ENCODE results near the gene FBXO9. TPM values are rescaled to one million over a fixed set of nuclear protein-coding genes. Genes with fewer than 3 reads are reported as not detected.

The FBXO9 gene
- total and polyA plus RNA-seq, 10 of the 15 experiments (the other 5 are each of a cell fraction or from before 2014, with no cell fraction given), result 9.9 to 68.9 (median 31.3) TPM

DNA sequence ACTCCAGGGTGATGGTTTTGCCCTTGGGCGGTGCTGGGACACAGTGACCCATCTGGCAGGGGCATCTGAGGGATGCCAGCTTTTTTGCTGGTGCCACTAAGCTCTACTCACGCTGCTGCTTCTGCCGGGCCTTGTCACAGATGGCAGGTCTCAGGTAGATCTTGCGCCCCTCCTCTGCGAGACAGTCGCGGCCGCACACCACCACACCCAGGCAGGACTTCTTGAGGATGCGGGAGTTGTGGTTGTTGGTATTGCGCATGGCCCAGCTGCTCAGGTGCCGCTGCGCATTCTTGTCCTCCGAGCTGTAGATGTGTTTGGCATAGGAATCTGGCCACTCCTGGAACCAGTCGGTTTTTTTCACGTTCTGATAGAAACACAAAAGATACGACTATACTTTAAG is 68.8 kb downstream of the FBXO9 start:
- H3K4me1 ChIP-seq (ENCODE audit: control insufficient read depth, insufficient read depth, low read length), result no peaks in the 10 kb centered on the region
- RAD21 ChIA-PET (ENCODE audit: unreplicated experiment), result no interaction called here
- POLR2A ChIA-PET, result no interaction called here
- intact Hi-C loops (cut with micrococcal nuclease; ENCODE audit: unreplicated experiment) (no loop called here), in situ Hi-C loops (cut with MboI) (no loop called here)
- no TSS peak for BruUV-seq (replicated peaks)
- CTCF ChIA-PET, result no interaction called here
- FAIRE-seq (no peak), DNase-seq (ENCODE audit: low read depth, low spot score) (no peak), ATAC-seq (no peak)
- H3K79me2 ChIP-seq (ENCODE audit: control insufficient read depth, insufficient read depth, low read length), result no peaks in the 10 kb centered on the region
- no peak overlapping the region for H3K9ac ChIP-seq (ENCODE audit: control insufficient read depth, insufficient read depth, low read length)
- H3K27me3 ChIP-seq (replicated peaks in 1 of 2; ENCODE audit: control insufficient read depth in 2 of 2, insufficient read depth in 2 of 2, low read length in 1 of 2), result no peaks in the 10 kb centered on the region
- H4K20me1 ChIP-seq (ENCODE audit: control insufficient read depth, insufficient read depth), result no peaks in the 10 kb centered on the region; the same call in 1 of the 2 replicates
- no peak overlapping the region for H3K27ac ChIP-seq (ENCODE audit: control insufficient read depth, insufficient read depth)
- H3K36me3 ChIP-seq (ENCODE audit: control insufficient read depth in 2 of 2, insufficient read depth in 2 of 2, low read length in 1 of 2), result no peaks in the 10 kb centered on the region
- no peak overlapping the region for H3K4me2 ChIP-seq (ENCODE audit: control insufficient read depth, insufficient read depth)
- no peak overlapping the region for H2AFZ ChIP-seq (ENCODE audit: control insufficient read depth, low read depth, low read length)
- no peaks in the 10 kb centered on the region for H3K9me3 ChIP-seq (replicated peaks; ENCODE audit: control insufficient read depth, insufficient read depth, low read length)
- no peak for TF ChIP-seq NRF1 (conservative IDR thresholded peaks at IDR 0.05; ENCODE audit: low read depth, low read length)
- no peak for TF ChIP-seq SMAD1 (IDR thresholded peaks at IDR 0.05; ENCODE audit: low read depth, partially characterized antibody)
- TF ChIP-seq CBX3 (IDR thresholded peaks at IDR 0.05; ENCODE audit: borderline replicate concordance, low read depth), result no peak
- TF ChIP-seq KLF5 (IDR thresholded peaks at IDR 0.05; ENCODE audit: partially characterized antibody), result no peak
- no peak for TF ChIP-seq BHLHE40 (IDR thresholded peaks at IDR 0.05; ENCODE audit: borderline replicate concordance in 1 of 2, low read depth in 2 of 2, low read length in 1 of 2)
- TF ChIP-seq FOXK2 (IDR thresholded peaks at IDR 0.05), result no peak
- TF ChIP-seq ZNF622 (IDR thresholded peaks at IDR 0.05), result no peak
- no peak for TF ChIP-seq TCF3 (IDR thresholded peaks at IDR 0.05; ENCODE audit: borderline replicate concordance, insufficient read depth, low read depth, low read length)
- SMC1A ChIA-PET (ENCODE audit: uncharacterized antibody, unreplicated experiment), result no interaction called here
- WGBS (ENCODE audit: insufficient coverage, insufficient replicate concordance, low lambda C conversion rate, missing lambda C conversion rate), result 65% methylated on average over 16 of the region's 16 CpGs
- H3K4me3 ChIP-seq, result no peak overlapping the region

DNA sequence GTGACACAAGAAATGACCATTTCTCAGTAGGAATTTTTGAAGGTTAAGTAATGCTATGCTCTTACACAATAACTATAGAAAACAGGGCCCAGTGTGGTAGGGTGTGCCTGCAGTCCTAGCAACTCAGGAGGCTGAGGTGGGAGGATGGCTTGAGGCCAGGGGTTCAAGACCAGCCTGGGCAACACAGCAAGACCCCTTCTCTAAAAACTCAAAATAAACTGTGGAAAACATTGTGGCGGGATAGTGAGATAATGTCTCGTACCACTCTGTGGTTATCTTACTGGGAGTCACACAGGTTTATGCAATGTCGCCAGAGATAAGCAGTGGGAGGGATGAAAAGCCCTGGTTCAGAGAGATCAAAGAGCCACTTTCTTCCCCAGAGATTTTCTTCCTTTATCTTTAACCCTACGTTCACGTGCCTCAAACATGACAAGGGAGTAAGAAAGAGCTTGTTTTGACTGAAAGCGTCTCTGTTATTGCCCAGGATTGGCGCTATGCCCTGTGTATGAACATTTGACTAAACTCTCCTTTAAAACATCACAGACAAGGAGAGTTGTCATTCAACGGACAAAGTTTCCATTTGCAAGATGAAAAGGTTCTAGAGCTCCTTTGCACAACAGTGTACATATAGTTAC is 69.5 kb downstream of the FBXO9 start:
- Histone ChIP-seq H3K4me2 (ENCODE audit: control insufficient read depth, insufficient read depth) (no peak overlapping the region), H3K27ac (ENCODE audit: control insufficient read depth, insufficient read depth) (no peak overlapping the region), H3K79me2 (ENCODE audit: control insufficient read depth, insufficient read depth, low read length) (no peaks in the 10 kb centered on the region), H3K9ac (ENCODE audit: control insufficient read depth, insufficient read depth, low read length) (no peak overlapping the region), H3K9me3 (replicated peaks; ENCODE audit: control insufficient read depth, insufficient read depth, low read length) (no peaks in the 10 kb centered on the region), H3K4me1 (ENCODE audit: control insufficient read depth, insufficient read depth, low read length) (no peaks in the 10 kb centered on the region), H2AFZ (ENCODE audit: control insufficient read depth, low read depth, low read length) (no peak overlapping the region), H3K36me3 (ENCODE audit: control insufficient read depth in 2 of 2, insufficient read depth in 2 of 2, low read length in 1 of 2) (no peaks in the 10 kb centered on the region), H3K27me3 (replicated peaks in 1 of 2; ENCODE audit: control insufficient read depth in 2 of 2, insufficient read depth in 2 of 2, low read length in 1 of 2) (no peaks in the 10 kb centered on the region), H4K20me1 (ENCODE audit: control insufficient read depth, insufficient read depth) (no peaks in the 10 kb centered on the region; the same call in 1 of the 2 replicates), H3K4me3 (no peak overlapping the region)
- POLR2A ChIA-PET, result no interaction called here
- SMC1A ChIA-PET (ENCODE audit: uncharacterized antibody, unreplicated experiment), result no interaction called here
- intact Hi-C loops (cut with micrococcal nuclease; ENCODE audit: unreplicated experiment), result no loop called here
- BruUV-seq (replicated peaks), result no TSS peak
- ATAC-seq, result no peak
- no peak for FAIRE-seq
- no peak for DNase-seq (ENCODE audit: low read depth, low spot score)
- CTCF ChIA-PET, result no interaction called here
- WGBS (ENCODE audit: insufficient coverage, insufficient replicate concordance, low lambda C conversion rate, missing lambda C conversion rate), result 58% methylated on average over 8 of the region's 8 CpGs
- RAD21 ChIA-PET (ENCODE audit: unreplicated experiment), result no interaction called here
- in situ Hi-C loops (cut with MboI), result no loop called here
- TF ChIP-seq FOS (IDR thresholded peaks at IDR 0.05; ENCODE audit: borderline replicate concordance, extremely low read depth, insufficient read length) (no peak), SMARCA5 (IDR thresholded peaks at IDR 0.05) (no peak), MYC (IDR thresholded peaks at IDR 0.05; ENCODE audit: insufficient read depth, insufficient read length, insufficient replicate concordance, low read length, severe bottlenecking) (no peak), NR2C1 (IDR thresholded peaks at IDR 0.05) (no peak), DPF2 (IDR thresholded peaks at IDR 0.05) (no peak), KLF5 (IDR thresholded peaks at IDR 0.05; ENCODE audit: partially characterized antibody) (no peak), STAT1 (conservative IDR thresholded peaks at IDR 0.05) (no peak), SMAD1 (IDR thresholded peaks at IDR 0.05; ENCODE audit: low read depth, partially characterized antibody) (no peak), PAX5 (IDR thresholded peaks at IDR 0.05; ENCODE audit: borderline replicate concordance, low read depth, low read length) (no peak), SMC3 (IDR thresholded peaks at IDR 0.05; ENCODE audit: borderline replicate concordance, low read length) (no peak), NBN (IDR thresholded peaks at IDR 0.05) (no peak)
- TF ChIP-seq, protein P1, sequence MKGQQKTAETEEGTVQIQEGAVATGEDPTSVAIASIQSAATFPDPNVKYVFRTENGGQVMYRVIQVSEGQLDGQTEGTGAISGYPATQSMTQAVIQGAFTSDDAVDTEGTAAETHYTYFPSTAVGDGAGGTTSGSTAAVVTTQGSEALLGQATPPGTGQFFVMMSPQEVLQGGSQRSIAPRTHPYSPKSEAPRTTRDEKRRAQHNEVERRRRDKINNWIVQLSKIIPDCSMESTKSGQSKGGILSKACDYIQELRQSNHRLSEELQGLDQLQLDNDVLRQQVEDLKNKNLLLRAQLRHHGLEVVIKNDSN (IDR thresholded peaks at IDR 0.05; ENCODE audit: borderline replicate concordance, extremely low read length, insufficient read depth, low read depth, low read length), result no peak
- TF ChIP-seq, protein P2, sequence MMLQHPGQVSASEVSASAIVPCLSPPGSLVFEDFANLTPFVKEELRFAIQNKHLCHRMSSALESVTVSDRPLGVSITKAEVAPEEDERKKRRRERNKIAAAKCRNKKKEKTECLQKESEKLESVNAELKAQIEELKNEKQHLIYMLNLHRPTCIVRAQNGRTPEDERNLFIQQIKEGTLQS (IDR thresholded peaks at IDR 0.05; ENCODE audit: borderline replicate concordance, extremely low read depth, low read depth, low read length), result no peak
